HEK293T (cell line): ENCODE measurements around the gene SIGLEC7.

Experiments used
- ARNT ChIP-seq: fragments of 450-650 bp; IDR thresholded peaks from 2 replicates; pipeline ENCODE4 v1.6.1; 2017; ENCODE audit warnings: mild to moderate bottlenecking
- BHLHE40 ChIP-seq: fragments of 450-650 bp; IDR thresholded peaks from 2 replicates; pipeline ENCODE4 v1.6.1; 2016; ENCODE audit warnings: mild to moderate bottlenecking, moderate library complexity, borderline replicate concordance
- CTBP1 ChIP-seq: fragments of 450-650 bp; IDR thresholded peaks from 2 replicates; pipeline ENCODE4 v1.6.1; 2016; ENCODE audit warnings: borderline replicate concordance
- ELF4 ChIP-seq: fragments of 450-650 bp; IDR thresholded peaks from 2 replicates; pipeline ENCODE4 v1.6.1; 2017; ENCODE audit warnings: antibody characterized with exemption
- FOXA1 ChIP-seq: fragments of 450-650 bp; IDR thresholded peaks from 2 replicates; pipeline ENCODE4 v1.6.1; 2016; ENCODE audit warnings: mild to moderate bottlenecking
- FOXK2 ChIP-seq: fragments of 450-650 bp; IDR thresholded peaks from 2 replicates; pipeline ENCODE4 v1.6.1; 2016; ENCODE audit warnings: mild to moderate bottlenecking
- FOXM1 ChIP-seq: fragments of 450-650 bp; IDR thresholded peaks from 2 replicates; pipeline ENCODE4 v1.6.1; 2017; ENCODE audit warnings: mild to moderate bottlenecking, borderline replicate concordance
- L3MBTL2 ChIP-seq: fragments of 450-650 bp; conservative IDR thresholded peaks from 2 replicates; pipeline ENCODE4 v1.6.1; 2016; ENCODE audit warnings: mild to moderate bottlenecking
- NFRKB ChIP-seq: fragments of 450-650 bp; IDR thresholded peaks from 2 replicates; pipeline ENCODE4 v1.6.1; 2016; ENCODE audit warnings: mild to moderate bottlenecking, moderate library complexity
- SP1 ChIP-seq: fragments of 450-650 bp; IDR thresholded peaks from 2 replicates; pipeline ENCODE4 v1.6.1; 2017
- SUZ12 ChIP-seq: fragments of 450-650 bp; IDR thresholded peaks from 2 replicates; pipeline ENCODE4 v1.6.1; 2016; ENCODE audit warnings: mild to moderate bottlenecking
- TARDBP ChIP-seq: fragments of 450-650 bp; IDR thresholded peaks from 2 replicates; pipeline ENCODE4 v1.6.1; 2016
- ZNF384 ChIP-seq: fragments of 450-650 bp; IDR thresholded peaks from 2 replicates; pipeline ENCODE4 v1.6.1; 2016
- TF ChIP-seq, protein P1 (sequence below): fragments of 450-650 bp; IDR thresholded peaks from 2 replicates; pipeline ENCODE4 v1.6.1; 2016

DNA sequence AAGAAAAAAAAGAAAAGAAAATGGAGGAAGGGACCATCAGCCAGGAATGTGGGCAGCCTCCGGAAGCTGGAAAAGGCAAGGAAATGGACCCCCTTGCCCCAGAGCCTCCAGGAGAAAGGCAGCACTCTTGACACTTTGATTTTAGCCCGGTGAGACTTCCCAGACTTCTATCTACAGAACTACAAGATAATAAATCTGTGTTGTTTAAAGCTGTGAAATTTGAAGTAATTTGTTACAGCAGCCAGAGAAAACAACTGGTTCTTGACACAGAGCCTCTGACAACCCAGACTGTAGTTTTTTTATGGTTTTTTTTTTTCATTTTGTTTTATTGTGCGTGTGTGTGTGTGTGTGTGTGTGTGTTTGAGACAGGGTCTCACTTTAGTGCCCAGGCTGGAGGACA is 41.5 kb upstream of the SIGLEC7 start:
- TF ChIP-seq SP1 (no peak), FOXK2 (no peak), TARDBP (no peak), ZNF384 (no peak), L3MBTL2 (no peak), NFRKB (no peak), SUZ12 (no peak), FOXM1 (no peak), FOXA1 (no peak), ELF4 (no peak), CTBP1 (no peak), BHLHE40 (no peak), ARNT (no peak)
- TF ChIP-seq, protein P1, sequence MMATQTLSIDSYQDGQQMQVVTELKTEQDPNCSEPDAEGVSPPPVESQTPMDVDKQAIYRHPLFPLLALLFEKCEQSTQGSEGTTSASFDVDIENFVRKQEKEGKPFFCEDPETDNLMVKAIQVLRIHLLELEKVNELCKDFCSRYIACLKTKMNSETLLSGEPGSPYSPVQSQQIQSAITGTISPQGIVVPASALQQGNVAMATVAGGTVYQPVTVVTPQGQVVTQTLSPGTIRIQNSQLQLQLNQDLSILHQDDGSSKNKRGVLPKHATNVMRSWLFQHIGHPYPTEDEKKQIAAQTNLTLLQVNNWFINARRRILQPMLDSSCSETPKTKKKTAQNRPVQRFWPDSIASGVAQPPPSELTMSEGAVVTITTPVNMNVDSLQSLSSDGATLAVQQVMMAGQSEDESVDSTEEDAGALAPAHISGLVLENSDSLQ = no peak
